Large intestine (tissue), 3 donors: Measurements from ENCODE around the gene TSPAN17. TPM values are rescaled to one million over a fixed set of nuclear protein-coding genes. Genes with fewer than 3 reads are reported as not detected.

ENCODE experiments used
- DNase-seq, 2 donors: peaks; one replicate each; pipeline versions ENCODE4 v3.0.0 to v3.0.0-alpha.2; 2013
- H3K27ac ChIP-seq: one replicate; pipeline ENCODE4 v1.5.1; 2013; ENCODE audit warnings: low read length
- H3K27me3 ChIP-seq: 2 replicates; pipeline ENCODE4 v1.6.1; 2013; ENCODE audit warnings: low read length; ENCODE audit not compliant: control insufficient read depth, insufficient read depth
- H3K36me3 ChIP-seq: 2 replicates; pipeline ENCODE4 v1.6.1; 2013; ENCODE audit warnings: low read length; ENCODE audit not compliant: control insufficient read depth, insufficient read depth
- H3K4me1 ChIP-seq: one replicate; pipeline ENCODE4 v1.6.1; 2013; ENCODE audit warnings: low read length; ENCODE audit not compliant: control insufficient read depth, insufficient read depth
- H3K4me3 ChIP-seq: one replicate; pipeline ENCODE4 v1.5.1; 2013; ENCODE audit warnings: low read length
- H3K9me3 ChIP-seq: one replicate; pipeline ENCODE4 v1.6.1; 2013; ENCODE audit warnings: mild to moderate bottlenecking, low read depth, low read length, moderate library complexity; ENCODE audit not compliant: control insufficient read depth
- WGBS: methylation state at CpG from one replicate; pipeline ENCODE4 v1.1.5; 2013; ENCODE audit warnings: low lambda C conversion rate; ENCODE audit not compliant: insufficient coverage; 5-methylcytosine and 5-hydroxymethylcytosine counted together
- polyA plus RNA-seq: library from polyadenylated mRNA; unstranded; fragments of 120-200 nt; gene quantifications from one replicate; pipeline ENCODE4 v1.2.1, GENCODE V29; 2013

TSPAN17 gene
- polyA plus RNA-seq, 1 donor = 25.7 TPM

DNA sequence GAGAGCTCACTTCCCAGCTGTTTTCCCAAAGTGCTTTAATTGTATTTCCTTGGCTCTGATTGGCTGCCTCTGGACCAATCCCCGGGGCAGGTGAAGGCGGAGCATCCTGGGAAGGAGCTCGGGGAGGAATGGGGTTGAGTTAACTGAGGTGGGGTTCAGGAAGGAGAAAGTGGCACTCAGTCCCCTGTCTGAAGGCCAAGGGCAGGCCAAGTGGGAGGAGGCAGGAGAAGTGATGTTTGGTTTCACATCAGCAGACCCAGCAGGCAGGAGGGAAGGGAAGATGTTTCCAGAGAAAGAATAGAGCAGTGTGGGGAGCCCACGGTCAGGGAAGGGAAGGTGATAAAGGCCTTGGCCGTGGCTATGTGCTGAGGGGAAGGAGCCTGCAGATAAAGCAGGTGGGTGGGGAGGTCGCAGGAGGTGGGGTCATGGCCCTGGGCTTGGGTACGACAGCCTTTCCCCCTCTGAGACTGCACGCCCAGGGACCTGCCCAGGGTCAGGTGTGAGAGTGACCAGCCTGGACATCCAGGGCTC lies 3.1 kb downstream of the TSPAN17 start:
- Histone ChIP-seq H3K36me3 (peaks cover 16% of the 10 kb centered on the region), H3K4me3 (no peak overlapping the region), H3K27me3 (no peaks in the 10 kb centered on the region), H3K4me1 (peaks cover 14% of the 10 kb centered on the region), H3K9me3 (no peaks in the 10 kb centered on the region), H3K27ac (no peak overlapping the region)
- whole genome bisulfite sequencing = 70% methylated on average over 2 of the region's 8 CpGs
- DNase-seq = no peak

DNA sequence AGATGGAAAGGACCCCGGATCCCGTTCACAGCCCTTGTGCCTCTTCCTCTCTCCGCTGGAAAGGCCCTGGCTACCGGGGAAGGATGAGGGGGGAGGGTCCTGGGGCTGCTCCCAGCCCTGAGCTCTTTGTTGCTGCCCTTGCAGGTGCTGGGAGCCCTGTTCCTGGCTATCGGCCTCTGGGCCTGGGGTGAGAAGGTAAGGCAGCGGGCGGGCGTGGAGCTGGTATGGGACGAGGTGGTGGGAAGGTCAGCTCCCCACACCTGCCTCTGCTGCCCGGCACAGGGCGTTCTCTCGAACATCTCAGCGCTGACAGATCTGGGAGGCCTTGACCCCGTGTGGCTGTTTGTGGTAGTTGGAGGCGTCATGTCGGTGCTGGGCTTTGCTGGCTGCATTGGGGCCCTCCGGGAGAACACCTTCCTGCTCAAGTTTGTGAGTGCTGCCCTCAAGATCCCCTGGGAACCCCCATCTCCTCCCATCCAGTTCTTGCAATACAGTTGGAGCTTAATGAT lies 4.2 kb downstream of the TSPAN17 start:
- peaks cover 16% of the 10 kb centered on the region for H3K36me3 ChIP-seq
- no peaks in the 10 kb centered on the region for H3K27me3 ChIP-seq
- DNase-seq = no peak
- H3K4me1 ChIP-seq = peaks cover 14% of the 10 kb centered on the region
- H3K27ac ChIP-seq = no peak overlapping the region
- WGBS = no CpG with 5 or more reads among the region's 17 CpGs
- no peaks in the 10 kb centered on the region for H3K9me3 ChIP-seq
- H3K4me3 ChIP-seq = no peak overlapping the region

DNA sequence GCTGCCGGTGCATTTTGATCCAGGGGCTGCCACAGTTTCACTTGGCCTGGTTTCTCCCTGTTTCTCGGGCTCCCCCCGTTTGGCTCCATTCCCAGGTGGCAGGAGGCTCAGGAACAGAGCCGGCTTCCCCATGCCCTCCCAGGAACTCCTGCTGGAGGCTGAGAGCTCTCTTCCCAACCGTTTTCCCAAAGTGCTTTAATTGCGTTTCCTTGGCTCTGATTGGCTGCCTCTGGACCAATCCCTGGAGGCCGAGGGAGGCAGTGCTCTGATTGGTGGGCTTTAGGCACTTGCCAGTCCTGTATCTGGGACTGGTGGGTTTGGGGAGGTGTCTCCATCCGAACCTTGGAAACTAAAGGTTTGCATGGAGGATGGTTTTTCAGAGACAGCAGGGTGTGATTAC lies 4.9 kb downstream of the TSPAN17 start:
- Histone ChIP-seq H3K27me3 (no peaks in the 10 kb centered on the region), H3K4me1 (peaks cover 10% of the 10 kb centered on the region), H3K27ac (no peak overlapping the region), H3K36me3 (peaks cover 20% of the 10 kb centered on the region), H3K4me3 (no peak overlapping the region), H3K9me3 (no peaks in the 10 kb centered on the region)
- no CpG with 5 or more reads among the region's 8 CpGs for WGBS
- no peak for DNase-seq

DNA sequence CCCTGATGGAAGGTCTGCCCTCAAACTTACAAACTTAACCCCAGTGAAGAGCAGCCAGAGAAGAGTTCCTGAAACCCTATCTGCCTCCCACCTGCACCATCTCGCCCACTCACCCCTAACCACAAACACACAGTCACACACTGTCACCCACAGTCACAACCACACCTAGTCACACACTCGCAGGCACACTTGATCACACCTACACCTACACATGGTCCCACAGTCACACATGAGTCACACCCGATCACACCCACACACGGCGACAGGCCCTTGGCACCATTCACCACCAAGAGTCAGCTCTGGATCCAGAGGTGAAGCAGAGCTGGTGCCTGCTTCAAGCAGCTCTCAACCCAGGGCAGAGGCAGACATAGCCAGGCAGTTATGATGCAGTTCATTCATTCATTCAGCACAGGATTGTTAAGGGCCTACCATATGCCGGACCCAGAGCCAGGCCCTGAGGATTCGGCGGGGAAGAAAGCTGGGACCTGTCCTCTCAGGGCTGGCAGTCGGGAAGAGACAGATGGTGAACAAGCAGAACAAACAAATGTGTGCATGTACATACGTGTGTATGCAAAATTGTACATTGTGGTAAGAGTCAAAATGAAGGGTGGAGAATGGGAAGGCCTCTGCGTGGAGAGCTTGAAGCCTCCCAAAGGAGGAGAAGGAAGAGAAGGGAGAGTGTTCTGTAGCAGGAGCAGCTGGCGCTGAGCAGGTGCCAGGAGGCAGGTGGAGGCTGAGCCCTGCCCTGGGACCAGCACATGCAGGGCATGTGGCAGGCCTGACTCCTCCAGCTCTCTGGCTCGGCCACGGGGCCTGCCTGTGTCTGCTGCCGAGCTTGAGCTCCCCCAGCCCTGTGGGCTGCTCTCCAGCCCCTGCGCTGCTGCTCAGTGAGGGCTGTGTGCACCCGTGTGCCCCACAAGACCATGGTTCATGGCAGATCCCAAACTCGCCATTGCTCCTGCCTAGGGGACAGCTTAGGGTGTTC lies 6.4 kb downstream of the TSPAN17 start:
- no peak overlapping the region for H3K4me3 ChIP-seq
- H3K9me3 ChIP-seq = no peaks in the 10 kb centered on the region
- peaks cover 24% of the 10 kb centered on the region for H3K36me3 ChIP-seq
- H3K27ac ChIP-seq = no peak overlapping the region
- WGBS = no CpG with 5 or more reads among the region's 18 CpGs
- no peaks in the 10 kb centered on the region for H3K27me3 ChIP-seq
- no peak for DNase-seq
- H3K4me1 ChIP-seq = peaks cover 5% of the 10 kb centered on the region

DNA sequence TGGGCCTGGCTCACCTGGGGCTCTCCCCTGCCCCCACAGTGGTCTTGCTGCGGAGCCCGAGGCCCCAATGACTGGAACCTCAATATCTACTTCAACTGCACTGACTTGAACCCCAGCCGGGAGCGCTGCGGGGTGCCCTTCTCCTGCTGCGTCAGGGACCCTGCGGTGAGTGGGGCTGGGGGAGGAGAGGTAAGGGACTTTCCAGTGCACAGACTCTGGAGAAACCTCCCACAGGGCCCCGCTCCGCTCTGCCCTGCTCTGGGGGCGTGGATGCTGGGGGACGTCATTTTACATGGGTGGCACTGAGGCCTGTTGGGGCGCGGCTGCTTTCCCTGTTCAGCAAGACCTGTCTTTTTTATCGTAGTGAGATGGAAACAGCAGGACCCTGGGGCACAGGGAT lies 7.6 kb downstream of the TSPAN17 start:
- Histone ChIP-seq H3K36me3 (peaks cover 24% of the 10 kb centered on the region), H3K4me3 (no peak overlapping the region), H3K4me1 (peaks cover 12% of the 10 kb centered on the region), H3K9me3 (no peaks in the 10 kb centered on the region), H3K27me3 (no peaks in the 10 kb centered on the region), H3K27ac (no peak overlapping the region)
- DNase-seq = no peak
- no CpG with 5 or more reads among the region's 14 CpGs for WGBS

DNA sequence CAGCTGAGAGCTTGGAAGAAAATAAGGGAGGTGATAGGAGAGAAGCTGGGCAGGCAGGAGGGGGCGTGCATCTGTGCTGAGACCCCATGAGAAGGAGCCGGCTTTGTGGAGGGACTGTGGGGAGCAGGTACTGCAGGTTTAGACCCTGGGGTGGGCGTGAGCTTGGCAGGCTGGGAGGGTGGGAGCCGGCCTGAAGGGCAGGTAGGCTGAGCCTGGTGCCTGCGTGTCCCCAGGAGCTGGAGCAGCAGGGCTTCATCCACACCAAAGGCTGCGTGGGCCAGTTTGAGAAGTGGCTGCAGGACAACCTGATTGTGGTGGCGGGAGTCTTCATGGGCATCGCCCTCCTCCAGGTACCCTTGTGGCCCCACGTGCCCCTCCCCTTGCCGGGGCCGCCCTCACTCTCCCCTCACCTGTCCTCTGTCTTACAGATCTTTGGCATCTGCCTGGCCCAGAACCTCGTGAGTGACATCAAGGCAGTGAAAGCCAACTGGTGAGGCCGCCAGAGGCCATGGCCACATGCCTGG lies 9.2 kb downstream of the TSPAN17 start:
- H3K4me1 ChIP-seq = peaks cover 12% of the 10 kb centered on the region
- H3K9me3 ChIP-seq = no peaks in the 10 kb centered on the region
- H3K27me3 ChIP-seq = no peaks in the 10 kb centered on the region
- H3K4me3 ChIP-seq = no peak overlapping the region
- DNase-seq = no peak
- no CpG with 5 or more reads among the region's 13 CpGs for WGBS
- H3K27ac ChIP-seq = no peak overlapping the region
- H3K36me3 ChIP-seq = peaks cover 24% of the 10 kb centered on the region

DNA sequence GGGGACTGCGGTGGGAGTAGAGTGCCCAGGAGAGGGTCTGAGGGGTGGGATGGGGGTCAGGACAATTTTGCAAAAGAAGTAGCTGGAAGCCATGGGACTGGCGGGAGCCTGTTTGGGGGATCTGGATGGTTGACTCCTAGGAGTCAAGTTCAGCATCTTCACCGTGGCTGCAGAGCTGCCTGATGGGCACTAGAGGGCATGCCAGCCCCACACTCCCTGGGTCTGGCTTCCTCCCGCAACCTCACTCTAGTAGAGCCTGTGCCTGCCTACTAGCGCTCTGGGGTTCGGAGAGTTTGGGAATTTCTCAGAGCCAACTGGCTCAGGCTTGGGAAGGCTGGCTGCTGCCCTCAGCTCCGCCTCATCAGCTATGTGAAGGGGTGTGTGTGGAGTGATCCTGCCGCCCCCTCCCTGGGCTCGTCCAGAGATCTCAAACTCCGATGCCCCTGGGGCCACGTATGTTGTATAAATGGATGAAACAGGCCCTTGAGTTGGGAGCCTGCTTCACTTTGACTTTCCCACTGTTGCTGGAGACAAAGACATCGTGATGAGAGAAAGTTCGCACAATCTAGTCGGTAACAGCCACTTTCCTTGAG lies 10.8 kb downstream of the TSPAN17 start:
- H3K9me3 ChIP-seq = no peaks in the 10 kb centered on the region
- WGBS = 40% methylated on average over 1 of the region's 14 CpGs
- H3K27me3 ChIP-seq = peaks cover 6% of the 10 kb centered on the region
- no peak overlapping the region for H3K27ac ChIP-seq
- DNase-seq = peak in 1 of 2 donors; percentile 52
- peaks cover 12% of the 10 kb centered on the region for H3K4me1 ChIP-seq
- H3K36me3 ChIP-seq = peaks cover 18% of the 10 kb centered on the region
- H3K4me3 ChIP-seq = no peak overlapping the region

DNA sequence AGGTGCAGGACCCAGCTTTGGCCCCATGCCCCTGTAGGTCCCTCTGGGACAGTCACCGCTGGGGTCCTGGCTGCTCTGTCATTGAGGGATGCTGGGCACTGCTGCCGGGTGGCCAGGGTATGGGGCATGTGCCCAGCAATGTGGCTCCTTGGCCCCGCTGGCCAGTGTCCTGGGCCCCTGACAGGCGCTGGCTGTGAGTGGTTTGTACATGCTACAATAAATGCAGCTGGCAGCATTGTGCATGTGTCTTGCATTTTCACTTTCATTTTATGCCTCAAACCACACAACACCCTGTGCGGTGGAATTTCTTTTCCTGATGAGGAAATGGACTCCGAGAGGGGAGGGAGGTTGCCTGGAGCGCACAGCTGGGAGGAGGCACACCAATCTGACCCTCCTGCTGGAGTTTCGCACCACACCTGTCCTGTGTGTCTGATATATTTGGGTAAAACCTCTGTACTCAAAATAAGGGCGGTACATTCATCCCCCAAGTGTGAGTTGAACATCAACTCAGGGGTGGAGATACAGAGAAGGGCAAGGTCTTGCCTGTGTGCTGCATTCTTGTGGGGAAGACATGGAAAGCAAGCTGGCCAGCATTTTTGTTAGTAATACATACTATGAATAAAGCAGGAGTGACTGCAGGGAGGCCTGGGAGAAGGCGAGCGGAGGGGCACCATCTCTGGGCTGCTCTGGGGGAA lies 11.7 kb downstream of the TSPAN17 start:
- WGBS = no CpG with 5 or more reads among the region's 11 CpGs
- Histone ChIP-seq H3K4me3 (no peak overlapping the region), H3K4me1 (peaks cover 12% of the 10 kb centered on the region), H3K27ac (no peak overlapping the region), H3K36me3 (peaks cover 12% of the 10 kb centered on the region), H3K9me3 (no peaks in the 10 kb centered on the region), H3K27me3 (peaks cover 11% of the 10 kb centered on the region)
- DNase-seq = peak; percentile 48 to 72

DNA sequence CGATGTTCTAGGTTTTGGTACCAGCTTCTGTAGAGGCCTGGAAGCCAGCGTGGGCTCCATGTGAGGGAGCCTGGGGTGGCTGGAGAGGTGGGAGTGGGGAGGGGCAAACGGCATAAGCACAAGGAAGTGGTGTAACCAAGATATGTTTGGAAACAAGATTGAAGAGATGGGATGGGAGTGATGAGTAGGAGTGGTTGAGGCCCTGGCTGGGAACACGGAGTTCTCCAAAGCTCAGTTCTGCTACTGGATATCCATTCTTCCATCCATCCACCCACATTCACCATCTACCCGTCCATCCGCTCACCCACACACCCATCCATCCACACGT lies 12.2 kb downstream of the TSPAN17 start:
- Histone ChIP-seq H3K9me3 (no peaks in the 10 kb centered on the region), H3K27ac (no peak overlapping the region), H3K36me3 (peaks cover 12% of the 10 kb centered on the region), H3K4me1 (peaks cover 12% of the 10 kb centered on the region), H3K27me3 (peaks cover 16% of the 10 kb centered on the region), H3K4me3 (no peak overlapping the region)
- WGBS = 100% methylated on average over 1 of the region's 7 CpGs
- DNase-seq = no peak
